Nucleus accumbens (tissue), 56 donors: ENCODE data around the gene C5orf22.
"Not testable (repeated sequence)": the region's sequence is repeated elsewhere in the genome, so short reads cannot be mapped to it uniquely, and the experiment has no call there.

ENCODE experiments used
- DNase-seq, 56 donors: peaks; one replicate each; lab custom pipeline; 2025; lab: John Stamatoyannopoulos, UW

Gene C5orf22

DNA sequence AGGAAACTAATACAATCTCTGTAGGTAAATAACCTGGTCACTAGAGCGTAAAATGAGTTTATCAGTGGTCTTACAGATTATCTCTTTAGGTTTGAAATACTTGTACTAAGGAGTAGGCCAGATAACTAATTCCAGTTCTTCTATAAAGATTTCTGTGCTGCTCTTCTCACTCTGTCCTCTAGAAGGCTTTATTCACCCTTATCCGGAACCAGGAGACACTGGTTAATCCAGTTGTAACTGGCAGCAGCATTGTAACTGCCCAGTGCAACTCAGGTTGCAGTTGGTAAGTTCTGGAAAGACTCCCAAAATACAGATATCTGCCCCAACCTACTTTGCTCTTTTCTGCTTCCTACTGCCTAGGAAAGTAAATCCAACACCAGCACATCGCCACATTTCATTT, 19.8 kb downstream of the C5orf22 start:
- no peak for DNase-seq

DNA sequence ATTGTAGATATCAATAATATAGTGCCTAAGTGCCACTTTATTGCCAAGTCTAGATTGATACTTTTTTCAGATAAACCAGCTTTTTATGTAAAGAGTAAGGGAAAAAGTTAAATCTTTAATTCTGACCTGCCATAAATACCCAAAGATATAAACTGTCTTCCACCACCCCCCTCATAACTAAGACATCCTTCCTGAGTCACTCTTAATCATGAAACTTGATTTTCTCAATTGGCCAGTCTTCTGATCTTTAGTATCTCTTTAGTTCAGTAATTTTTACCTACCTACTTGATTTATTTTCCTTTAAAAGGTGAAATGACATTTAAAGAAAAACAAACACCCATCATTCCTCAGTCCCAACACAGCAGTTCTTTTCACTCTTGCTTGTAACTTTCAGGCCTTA, 21.8 kb downstream of the C5orf22 start:
- no peak for DNase-seq

DNA sequence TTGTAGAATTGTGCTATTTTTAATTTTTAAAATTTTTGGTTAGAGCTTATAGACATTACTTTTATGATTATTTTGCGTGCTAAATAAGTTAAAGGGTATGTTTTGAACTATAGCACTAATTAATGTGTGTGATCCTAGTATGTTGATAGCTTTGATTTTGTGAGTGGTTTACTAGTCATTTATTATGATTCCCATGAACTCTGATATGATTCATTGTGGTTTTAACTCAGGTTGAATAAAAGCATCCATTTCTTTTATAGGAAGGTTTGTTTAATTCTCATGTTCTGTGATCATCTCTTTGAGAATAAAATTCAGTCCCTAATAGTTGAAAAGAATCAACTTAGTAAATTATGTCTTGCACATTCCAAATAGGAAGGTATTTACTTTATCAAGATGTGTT, 22.5 kb downstream of the C5orf22 start:
- no peak for DNase-seq

DNA sequence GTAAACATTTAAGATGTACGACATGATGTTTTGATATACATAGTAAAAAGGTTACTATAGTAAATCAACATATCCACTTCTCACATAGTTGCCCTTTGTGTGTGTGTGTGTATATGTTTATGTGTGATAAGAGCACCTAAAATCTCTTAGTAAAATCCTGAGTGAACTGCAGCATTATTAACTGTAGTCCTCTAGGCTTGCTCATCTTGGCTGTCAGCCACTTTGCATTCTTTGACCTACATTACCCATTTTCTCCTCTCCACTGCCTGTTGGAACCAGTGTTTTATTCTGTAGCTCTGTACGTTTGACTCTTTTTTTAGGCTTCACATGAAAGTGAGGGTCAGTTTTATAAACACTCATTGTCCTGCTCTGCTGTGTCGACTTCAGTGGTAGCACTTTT, 24.4 kb downstream of the C5orf22 start:
- DNase-seq, result no peak

DNA sequence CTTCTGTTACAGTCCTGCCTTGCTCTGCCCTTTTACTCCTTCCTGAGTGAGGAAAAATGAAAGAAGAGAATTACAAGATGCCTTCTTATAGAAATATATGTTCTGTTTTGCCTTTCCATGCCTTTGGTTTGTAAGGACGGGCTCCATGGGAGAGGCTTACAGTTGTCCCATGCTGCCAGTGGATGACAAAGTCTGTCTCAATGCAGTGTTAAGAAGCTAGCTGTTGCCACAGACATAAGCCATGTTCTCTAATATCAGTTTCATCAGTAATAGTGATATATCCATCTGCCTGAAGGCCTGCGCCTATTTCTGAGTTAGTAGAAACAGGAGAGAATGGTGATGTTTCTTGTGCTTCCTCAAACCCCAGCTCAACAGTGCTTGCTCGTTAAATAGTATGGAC, 27.8 kb downstream of the C5orf22 start:
- no peak for DNase-seq

DNA sequence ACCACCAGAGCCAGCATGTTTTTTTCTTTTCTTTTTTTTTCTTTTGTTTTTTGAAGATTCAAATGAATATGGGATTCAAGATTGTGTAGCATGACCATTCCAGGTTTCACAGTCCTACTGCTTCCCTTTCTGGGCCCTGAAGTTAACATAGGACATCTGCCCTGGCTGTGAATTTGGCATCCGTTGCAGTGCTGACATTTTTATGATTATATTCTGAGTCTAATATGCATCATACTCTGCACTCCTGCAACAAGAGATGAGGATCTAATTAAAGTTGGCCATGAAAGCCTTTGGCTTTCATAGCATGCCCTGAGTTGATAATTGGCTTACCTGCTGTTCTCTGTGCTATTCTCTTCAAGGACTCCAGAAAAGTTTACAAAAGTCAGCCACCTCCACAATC, 29.8 kb downstream of the C5orf22 start:
- DNase-seq, result no peak

DNA sequence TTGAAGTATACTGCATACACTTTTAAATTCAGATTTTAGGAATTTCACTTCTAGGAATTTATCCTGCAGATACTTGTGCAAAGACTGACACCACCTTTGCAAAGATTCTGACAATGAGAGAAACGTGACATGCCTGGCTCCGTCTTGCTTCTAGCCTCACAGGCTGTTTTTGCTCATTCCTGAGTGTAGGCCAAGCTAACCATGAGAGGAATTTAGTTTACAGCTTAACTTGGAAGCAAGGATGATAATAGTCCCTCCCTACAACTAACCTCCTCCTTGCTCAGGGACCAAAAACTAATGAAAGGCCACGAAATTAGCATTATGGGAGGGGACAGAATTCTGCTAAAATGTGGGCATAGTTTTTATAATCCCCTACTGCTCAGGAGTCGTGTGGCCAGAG, 31.1 kb downstream of the C5orf22 start:
- DNase-seq, result no peak

DNA sequence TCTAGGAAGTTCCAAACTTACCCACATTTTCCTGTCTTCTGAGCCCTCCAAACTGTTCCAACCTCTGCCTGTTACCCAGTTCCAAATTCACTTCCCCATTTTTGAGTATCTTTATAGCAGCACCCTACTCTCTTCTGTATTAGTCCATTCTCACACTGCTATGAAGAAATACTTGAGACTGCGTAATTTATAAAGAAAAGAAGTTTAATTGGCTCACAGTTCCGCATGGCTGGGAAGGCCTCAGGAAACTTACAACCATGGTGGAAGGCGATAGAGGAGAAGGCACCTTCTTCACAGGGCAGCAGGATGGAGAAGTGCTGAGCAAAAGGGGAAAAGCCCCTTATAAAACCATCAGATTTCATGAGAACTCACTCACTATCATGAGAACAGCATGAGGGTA, 34.3 kb downstream of the C5orf22 start:
- DNase-seq, result not testable (repeated sequence)

DNA sequence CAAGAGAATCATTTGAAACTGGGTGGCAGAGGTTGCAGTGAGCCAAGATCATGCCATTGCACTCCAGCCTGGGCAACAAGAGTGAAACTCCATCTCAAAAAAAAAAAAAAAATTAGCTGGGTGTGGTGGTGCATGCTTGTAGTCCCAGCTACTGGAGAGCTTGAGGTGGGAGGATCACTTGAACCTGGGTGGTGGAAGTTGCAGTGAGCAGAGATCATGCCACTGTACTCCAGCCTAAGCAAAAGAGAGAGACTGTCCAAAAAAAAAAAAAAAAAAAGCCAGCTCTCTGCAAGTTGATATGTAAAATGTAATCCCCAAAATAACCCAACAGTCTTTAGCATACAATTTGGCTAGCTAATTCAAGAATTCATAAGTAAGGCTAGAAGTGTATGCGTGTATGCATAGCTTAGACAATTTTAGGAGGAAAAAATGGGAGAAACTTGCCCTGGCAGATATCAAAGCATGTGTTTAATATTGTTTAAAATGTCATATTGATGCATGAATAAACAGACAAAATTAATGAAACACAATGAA, 36.3 kb downstream of the C5orf22 start:
- no peak for DNase-seq

DNA sequence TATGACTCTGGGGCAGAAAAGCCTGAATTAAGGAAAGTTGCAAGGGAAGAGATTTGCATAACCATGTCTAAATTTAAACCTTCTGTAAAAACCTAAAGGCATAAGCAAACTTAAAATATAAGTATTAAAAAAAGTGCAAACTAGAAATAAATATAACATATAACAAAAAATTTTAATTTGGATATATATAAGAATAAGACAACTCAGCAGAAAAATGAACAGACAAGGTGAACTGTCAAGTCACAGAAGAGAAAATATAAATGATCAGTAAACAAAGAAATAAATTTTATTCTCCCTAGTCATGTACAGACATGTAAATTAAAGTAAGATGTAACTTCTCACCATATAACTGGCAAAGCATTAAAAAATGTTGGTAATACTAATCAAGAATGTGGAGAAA, 37.0 kb downstream of the C5orf22 start:
- no peak for DNase-seq

DNA sequence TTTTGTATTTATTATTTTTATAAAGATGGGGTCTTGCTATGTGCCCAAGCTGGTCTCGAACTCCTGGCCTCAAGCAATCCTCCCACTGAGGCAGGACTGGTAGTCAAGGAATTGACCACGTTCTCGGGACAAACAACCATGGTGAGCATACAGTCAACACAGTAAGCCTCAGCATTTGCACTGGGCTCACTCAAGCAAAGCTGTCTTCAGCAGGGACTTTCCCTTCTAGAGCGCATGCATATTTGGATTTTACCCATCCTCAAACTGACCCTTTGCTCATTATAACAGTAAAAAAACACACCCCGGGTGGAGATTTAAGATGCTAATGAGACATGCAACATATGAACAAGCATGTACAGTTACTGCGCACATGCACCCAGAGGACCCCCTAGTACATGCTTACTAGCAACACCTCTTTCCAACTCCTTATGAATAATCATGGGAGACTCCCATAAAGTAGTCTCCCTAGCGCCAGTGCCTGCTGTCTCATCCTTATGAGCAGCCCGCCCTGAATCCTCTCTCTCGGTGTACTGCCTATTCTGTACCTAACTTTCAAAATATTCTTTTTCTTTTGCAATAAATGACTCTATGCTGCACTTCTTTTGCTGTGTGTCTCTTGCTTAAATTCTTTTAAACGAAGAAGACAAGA, 41.5 kb downstream of the C5orf22 start:
- no peak for DNase-seq

DNA sequence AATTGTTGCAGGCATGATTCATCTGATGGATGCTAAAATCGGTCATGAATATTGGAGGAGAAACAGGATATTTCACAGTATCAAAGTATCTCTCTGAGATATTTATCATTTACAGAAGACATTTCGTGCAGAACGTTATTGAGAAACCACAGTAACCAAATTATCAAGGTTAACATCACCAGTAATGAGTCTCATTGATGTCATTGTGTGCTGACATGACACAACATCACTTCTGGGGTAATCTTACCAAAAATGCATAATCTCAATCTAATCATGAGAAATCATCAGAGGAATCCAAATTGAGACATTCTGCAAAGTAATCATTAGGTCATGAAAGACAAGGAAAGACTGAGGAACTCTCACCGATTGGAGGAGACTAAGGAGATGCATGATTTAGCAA, 42.7 kb downstream of the C5orf22 start:
- DNase-seq, result no peak

DNA sequence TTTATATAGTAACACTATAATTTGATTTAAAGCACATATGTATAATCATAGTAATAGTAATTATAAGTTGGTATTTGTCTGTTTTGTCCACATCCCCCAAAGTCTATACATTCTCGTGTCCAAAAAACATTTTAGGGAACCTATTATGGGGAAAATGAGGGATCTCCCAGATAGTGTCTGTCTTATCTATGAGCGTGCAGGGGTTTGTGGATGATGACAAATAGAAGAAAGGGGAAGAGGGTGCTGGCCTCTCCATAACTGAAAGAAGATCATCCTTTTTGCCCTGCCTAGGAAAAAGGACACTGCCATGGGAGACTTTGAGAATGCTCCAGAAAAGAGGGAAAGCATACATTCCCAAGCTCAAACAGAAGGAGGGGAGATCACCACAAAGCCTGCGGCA, 45.3 kb downstream of the C5orf22 start:
- no peak for DNase-seq

DNA sequence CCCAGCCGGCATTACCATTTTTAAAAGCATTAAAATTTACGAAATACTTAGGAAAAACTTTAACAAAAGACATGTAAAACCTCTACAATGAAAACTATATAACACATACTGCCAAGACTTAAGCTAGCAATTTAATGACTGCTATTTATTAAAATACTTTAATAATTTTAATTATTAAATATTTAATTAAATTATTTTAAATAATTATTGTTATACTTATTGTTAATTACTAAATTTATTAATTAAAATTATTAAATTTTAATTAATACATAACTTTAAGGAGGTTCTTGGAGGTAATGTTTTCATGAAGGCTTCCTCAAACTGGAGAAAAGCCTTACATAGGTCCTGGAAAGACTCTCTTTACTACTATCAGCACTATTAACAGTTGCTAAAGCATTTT, 47.5 kb downstream of the C5orf22 start:
- no peak for DNase-seq

DNA sequence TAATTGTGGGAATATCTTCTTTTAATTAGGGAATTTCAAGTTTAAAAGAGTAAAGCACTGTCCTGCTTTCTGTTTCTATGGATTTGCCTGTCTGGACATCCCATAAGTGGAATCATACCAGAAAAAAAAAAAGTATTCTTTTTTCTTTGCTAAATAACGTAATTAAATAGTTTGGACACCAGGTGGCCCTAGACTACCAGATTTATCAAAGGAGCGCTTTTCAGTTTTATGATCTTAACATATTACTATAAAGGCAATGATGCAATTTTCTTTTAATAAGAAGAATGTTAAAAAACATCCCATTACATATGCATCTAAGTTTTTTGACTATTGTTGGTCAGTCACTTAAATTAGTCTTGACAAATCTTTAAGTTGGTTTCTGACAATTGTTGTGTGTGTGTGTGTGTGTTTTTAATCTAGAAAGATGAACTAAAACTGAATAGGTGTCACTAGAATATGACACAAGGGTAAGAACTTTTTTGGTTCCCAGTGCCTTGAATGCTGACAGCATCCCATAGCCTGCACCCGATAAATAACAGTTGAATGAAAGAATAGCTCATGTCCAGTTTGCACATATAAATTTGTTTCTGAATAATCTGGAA, 49.5 kb downstream of the C5orf22 start:
- no peak for DNase-seq

DNA sequence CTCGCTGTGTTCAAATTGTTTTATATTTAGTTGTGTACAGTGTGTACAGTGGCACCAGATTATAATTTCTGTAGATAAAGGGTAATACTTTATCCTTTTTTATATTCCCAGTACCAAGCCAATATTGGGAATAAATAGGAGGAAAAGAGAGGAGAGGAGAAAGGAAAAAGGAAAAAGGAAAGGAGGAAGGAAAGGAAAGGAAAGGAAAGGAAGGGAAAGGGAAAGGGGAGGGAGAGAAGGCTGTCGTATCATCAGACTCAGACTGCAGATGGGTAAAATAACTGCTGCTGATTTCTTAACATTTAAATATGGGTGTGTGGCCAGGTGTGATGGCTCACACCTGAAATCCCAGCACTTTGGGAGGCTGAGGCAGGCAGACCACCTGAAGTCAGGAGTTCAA, 51.0 kb downstream of the C5orf22 start:
- no peak for DNase-seq

DNA sequence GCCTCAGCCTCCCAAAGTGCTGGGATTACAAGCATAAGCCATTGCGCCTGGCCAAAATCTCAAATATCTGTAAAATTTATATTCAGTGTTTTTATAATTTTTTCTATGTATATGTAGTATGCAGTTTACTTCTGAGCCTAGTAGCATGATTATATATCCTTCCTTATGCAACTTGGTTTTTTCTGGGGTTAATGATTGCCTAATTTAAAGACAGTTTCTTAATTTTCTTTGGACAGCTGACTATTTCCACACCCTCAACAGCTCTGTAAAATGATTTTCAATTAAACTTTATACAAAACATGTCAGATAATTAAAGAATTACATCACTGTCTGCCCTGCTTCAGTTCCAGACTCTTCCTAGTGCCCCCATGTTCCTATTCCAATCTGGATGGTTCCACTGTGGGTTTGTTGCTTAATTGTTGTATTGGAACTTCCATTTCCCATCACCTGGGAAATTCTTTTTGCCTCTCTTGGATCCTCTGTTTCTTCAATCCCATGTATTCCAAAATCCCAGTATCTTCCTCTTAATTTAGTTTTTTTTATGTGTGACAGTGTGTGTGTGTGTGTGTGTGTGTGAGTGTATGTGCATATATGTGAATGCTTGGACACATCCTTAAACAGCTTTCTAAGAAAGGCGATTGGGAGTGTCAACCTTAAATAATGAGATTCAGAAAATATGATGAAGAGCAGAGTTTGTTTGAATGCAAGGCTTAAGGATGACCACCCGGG, 53.2 kb downstream of the C5orf22 start:
- DNase-seq, result no peak

DNA sequence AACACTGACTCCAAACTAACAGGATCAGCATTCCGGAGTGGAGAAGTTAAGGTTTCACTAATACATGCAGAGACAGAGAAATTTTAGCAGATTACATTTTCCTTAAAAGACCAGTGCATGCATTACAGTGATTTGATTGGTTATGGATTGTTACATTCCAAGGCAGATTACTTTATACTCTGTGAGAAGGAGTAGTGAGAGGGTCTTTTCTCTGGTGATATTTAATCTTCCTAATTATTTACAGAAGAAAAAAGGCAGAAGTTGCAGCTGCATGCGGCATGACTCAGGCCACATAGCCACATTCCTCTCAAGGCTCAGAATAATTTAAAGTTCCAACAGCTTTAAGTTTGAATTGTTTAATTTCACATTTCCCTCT, 53.8 kb downstream of the C5orf22 start:
- DNase-seq, result no peak

DNA sequence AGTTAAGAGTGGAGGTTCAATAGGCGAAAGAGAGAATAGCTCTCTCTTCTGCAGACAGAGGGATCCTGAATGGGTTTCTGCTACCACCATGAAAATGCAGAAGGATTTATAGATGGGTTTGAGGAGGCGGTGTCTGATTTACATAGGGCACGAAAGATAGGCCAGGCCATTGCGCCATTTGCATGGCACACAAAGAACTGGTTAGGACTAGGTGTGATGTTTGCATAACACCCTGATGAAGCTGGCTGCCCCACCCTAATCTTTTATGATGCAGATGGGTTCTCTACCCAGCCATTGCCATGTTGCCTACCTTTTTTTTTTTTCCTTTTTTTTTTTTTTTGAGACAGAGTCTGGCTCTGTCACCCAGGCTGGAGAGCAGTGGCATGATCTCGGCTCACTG, 55.4 kb downstream of the C5orf22 start:
- no peak for DNase-seq

DNA sequence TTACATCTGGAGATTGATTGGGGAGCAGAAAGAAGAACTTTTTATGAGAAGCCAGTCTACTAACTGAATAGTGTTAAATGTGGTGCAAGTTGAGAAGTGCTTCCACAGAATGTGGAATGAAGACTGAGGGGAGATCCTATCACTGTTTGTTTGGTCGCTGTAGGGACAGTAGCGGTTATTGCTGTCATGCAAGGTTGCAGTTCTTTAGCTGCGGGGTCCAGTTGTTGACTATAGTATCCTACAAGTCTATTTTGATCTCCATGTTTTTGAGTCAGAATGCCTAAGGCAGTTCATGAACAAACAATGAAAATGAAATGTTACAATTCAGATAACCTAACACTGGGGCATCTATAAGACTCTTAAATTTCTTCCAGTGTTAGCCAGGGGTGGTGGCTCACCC, 61.6 kb downstream of the C5orf22 start:
- DNase-seq, result no peak

DNA sequence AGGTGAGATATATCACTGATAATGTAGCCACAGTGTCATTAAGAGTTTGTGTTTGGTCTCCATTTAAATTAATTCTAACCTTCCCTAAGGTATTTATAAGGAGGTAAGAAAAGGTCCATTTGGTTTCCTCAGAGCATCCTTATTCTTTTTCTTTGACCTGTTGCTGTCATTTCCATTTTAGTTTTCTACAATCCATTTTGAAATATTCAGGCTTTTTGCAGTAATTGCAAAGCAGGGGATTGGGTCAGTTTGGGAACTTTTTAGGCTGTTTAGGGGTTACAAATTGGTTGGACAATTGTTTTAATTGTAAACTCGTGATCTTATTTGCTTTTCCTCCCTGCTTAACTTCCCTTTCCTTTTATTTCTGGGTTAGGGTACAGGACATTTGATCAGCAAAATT, 64.3 kb downstream of the C5orf22 start:
- DNase-seq, result no peak
